HepG2 (cell line): ENCODE data around the gene CCDC30. TPM values are rescaled to one million over a fixed set of nuclear protein-coding genes. Genes with fewer than 3 reads are reported as not detected.
A peak's percentile ranks its signal among the peaks of the same experiment; 100 is the strongest.

ENCODE experiments used
- BHLHE40 ChIP-seq: IDR thresholded peaks from 2 replicates; pipeline ENCODE4 v1.6.1; 2011; ENCODE audit warnings: low read length, improper control_type of control experiment
- CEBPG ChIP-seq: IDR thresholded peaks from 2 replicates; pipeline ENCODE4 v1.6.1; 2016
- CHD4 ChIP-seq: fragments of 200-600 bp; sonication (generic); IDR thresholded peaks from 2 replicates; pipeline ENCODE4 v1.7.0; 2017; ENCODE audit warnings: mild to moderate bottlenecking, low read length, borderline replicate concordance
- DR1 ChIP-seq: sonication (generic); formaldehyde crosslinking; IDR thresholded peaks from 2 replicates; pipeline ENCODE4 v1.8.0; 2021; ENCODE audit warnings: mild to moderate bottlenecking, missing genetic modification reagents, inconsistent platforms
- HNF4A ChIP-seq: sonication (generic); formaldehyde crosslinking; IDR thresholded peaks from 2 replicates; pipeline ENCODE4 v1.4.0; 2020; ENCODE audit warnings: missing genetic modification reagents
- JUN ChIP-seq: sonication (generic); formaldehyde crosslinking; IDR thresholded peaks from 2 replicates; pipeline ENCODE4 v1.4.0; 2020; ENCODE audit warnings: mild to moderate bottlenecking, missing genetic modification reagents
- MIXL1 ChIP-seq: IDR thresholded peaks from 2 replicates; pipeline ENCODE4 v1.6.1; 2016
- RBM39 ChIP-seq: fragments of 200-400 bp; formaldehyde crosslinking; IDR thresholded peaks from one replicate; pipeline ENCODE4 v1.6.1; 2018; ENCODE audit warnings: antibody characterized with exemption, mild to moderate bottlenecking, low read depth, low read length; ENCODE audit not compliant: poor library complexity, severe bottlenecking
- RNF2 ChIP-seq: fragments of 450-650 bp; conservative IDR thresholded peaks from 2 replicates; pipeline ENCODE4 v1.6.1; 2016; ENCODE audit warnings: low read depth
- SALL1 ChIP-seq: sonication (generic); formaldehyde crosslinking; IDR thresholded peaks from 2 replicates; pipeline ENCODE4 v1.8.0; 2022; ENCODE audit warnings: mild to moderate bottlenecking, missing genetic modification reagents
- THYN1 ChIP-seq: sonication (generic); formaldehyde crosslinking; IDR thresholded peaks from 2 replicates; pipeline ENCODE4 v1.8.1; 2023; ENCODE audit warnings: low read depth, mild to moderate bottlenecking, moderate library complexity, missing genetic modification reagents, borderline replicate concordance
- XRCC5 ChIP-seq: fragments of 200-400 bp; formaldehyde crosslinking; optimal IDR thresholded peaks from 2 replicates; pipeline ENCODE3; 2017; ENCODE audit warnings: mild to moderate bottlenecking, low read length
- ZFP1 ChIP-seq: IDR thresholded peaks from 2 replicates; pipeline ENCODE4 v1.6.1; 2016
- ZMAT5 ChIP-seq: sonication (generic); formaldehyde crosslinking; IDR thresholded peaks from 2 replicates; pipeline ENCODE4 v1.5.0; 2020; ENCODE audit warnings: mild to moderate bottlenecking, low read depth, missing genetic modification reagents, borderline replicate concordance
- ZNF225 ChIP-seq: sonication (generic); formaldehyde crosslinking; IDR thresholded peaks from 2 replicates; pipeline ENCODE4 v1.4.0; 2020; ENCODE audit warnings: mild to moderate bottlenecking, missing genetic modification reagents
- ZNF317 ChIP-seq: sonication (generic); formaldehyde crosslinking; IDR thresholded peaks from 2 replicates; pipeline ENCODE4 v1.5.0; 2020; ENCODE audit warnings: mild to moderate bottlenecking, missing genetic modification reagents
- ZNF558 ChIP-seq: sonication (generic); formaldehyde crosslinking; IDR thresholded peaks from 2 replicates; pipeline ENCODE4 v1.9.0; 2022; ENCODE audit warnings: mild to moderate bottlenecking, missing genetic modification reagents, borderline replicate concordance
- ZNF83 ChIP-seq: sonication (generic); formaldehyde crosslinking; IDR thresholded peaks from 2 replicates; pipeline ENCODE4 v1.4.0; 2020; ENCODE audit warnings: missing genetic modification reagents, mild to moderate bottlenecking, borderline replicate concordance
- ZSCAN29 ChIP-seq: sonication (generic); formaldehyde crosslinking; conservative IDR thresholded peaks from 2 replicates; pipeline ENCODE4 v1.4.0; 2020; ENCODE audit warnings: mild to moderate bottlenecking, missing genetic modification reagents
- polyA plus RNA-seq, 8 experiments: library from polyadenylated mRNA; depleted of rRNA in 3 of 8; stranded (reverse) in 7 of 8; unstranded in 1 of 8; fragments of >200 nt; fragmentation: Illumina TruSeq in 4 of 8; extraction: Trizol in 4 of 8; gene quantifications; 2 replicates each; pipeline versions ENCODE4 v1.2.1 to v1.2.3, GENCODE V29; 2011 to 2016; ENCODE audit warnings: low read depth in 4 of 8, missing spikeins in 1 of 8, mixed read lengths in 1 of 8; ENCODE audit not compliant: insufficient read depth in 1 of 8
- total RNA-seq, 5 experiments: library from RNA; depleted of rRNA; stranded (reverse); fragments of >200 nt; fragmentation: Illumina TruSeq; extraction: Trizol; gene quantifications; 2 replicates each; pipeline ENCODE4 v1.2.3, GENCODE V29; 2016; ENCODE audit warnings: low read depth in 1 of 5
- TF ChIP-seq, protein P1 (sequence below): sonication (generic); formaldehyde crosslinking; IDR thresholded peaks from 2 replicates; pipeline ENCODE4 v1.8.0; 2023; ENCODE audit warnings: mild to moderate bottlenecking, missing genetic modification reagents
- TF ChIP-seq, protein P2 (sequence below): sonication (generic); formaldehyde crosslinking; IDR thresholded peaks from 2 replicates; pipeline ENCODE4 v1.8.1; 2023; ENCODE audit warnings: mild to moderate bottlenecking, missing genetic modification reagents
- TF ChIP-seq, protein P3 (sequence below): sonication (generic); formaldehyde crosslinking; IDR thresholded peaks from 2 replicates; pipeline ENCODE4 v1.8.0; 2022; ENCODE audit warnings: missing genetic modification reagents, low read depth, mild to moderate bottlenecking, borderline replicate concordance

CCDC30 gene
- total and polyA plus RNA-seq, 2 of the 13 experiments (the other 11 are each of a cell fraction or from before 2014, with no cell fraction given), result 0.25 to 0.77 TPM

- peak; percentile 91 for TF ChIP-seq BHLHE40
- TF ChIP-seq, protein P1, sequence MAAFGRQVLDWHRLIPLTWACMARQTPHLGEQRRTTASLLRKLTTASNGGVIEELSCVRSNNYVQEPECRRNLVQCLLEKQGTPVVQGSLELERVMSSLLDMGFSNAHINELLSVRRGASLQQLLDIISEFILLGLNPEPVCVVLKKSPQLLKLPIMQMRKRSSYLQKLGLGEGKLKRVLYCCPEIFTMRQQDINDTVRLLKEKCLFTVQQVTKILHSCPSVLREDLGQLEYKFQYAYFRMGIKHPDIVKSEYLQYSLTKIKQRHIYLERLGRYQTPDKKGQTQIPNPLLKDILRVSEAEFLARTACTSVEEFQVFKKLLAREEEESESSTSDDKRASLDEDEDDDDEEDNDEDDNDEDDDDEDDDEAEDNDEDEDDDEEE (CRISPR knock-in tag), result peak; percentile 26; the same call in 1 of the 2 replicates
- TF ChIP-seq ZNF317 (CRISPR knock-in tag), result peak; percentile 51; the same call in 1 of the 2 replicates
- TF ChIP-seq DR1, result peak; percentile 95
- TF ChIP-seq JUN, result no peak
- TF ChIP-seq SALL1 (CRISPR knock-in tag), result peak; percentile 74
- TF ChIP-seq, protein P2, sequence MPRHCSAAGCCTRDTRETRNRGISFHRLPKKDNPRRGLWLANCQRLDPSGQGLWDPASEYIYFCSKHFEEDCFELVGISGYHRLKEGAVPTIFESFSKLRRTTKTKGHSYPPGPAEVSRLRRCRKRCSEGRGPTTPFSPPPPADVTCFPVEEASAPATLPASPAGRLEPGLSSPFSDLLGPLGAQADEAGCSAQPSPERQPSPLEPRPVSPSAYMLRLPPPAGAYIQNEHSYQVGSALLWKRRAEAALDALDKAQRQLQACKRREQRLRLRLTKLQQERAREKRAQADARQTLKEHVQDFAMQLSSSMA (CRISPR knock-in tag), result peak; percentile 99
- TF ChIP-seq ZNF558, result no peak
- no peak for TF ChIP-seq ZNF83 (CRISPR knock-in tag)
- TF ChIP-seq, protein P3, sequence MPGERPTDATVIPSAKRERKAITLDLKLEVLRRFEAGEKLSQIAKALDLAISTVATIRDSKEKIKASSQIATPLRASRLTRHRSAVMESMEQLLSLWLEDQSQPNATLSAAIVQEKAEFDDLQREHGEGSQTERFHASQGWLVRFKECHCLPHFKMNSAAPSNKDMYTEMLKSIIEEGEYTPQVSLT, result no peak
- no peak for TF ChIP-seq XRCC5
- TF ChIP-seq CHD4, result no peak
- no peak for TF ChIP-seq ZNF225 (CRISPR knock-in tag)
- TF ChIP-seq ZMAT5 (CRISPR knock-in tag), result no peak
- no peak for TF ChIP-seq CEBPG (CRISPR knock-in tag)
- TF ChIP-seq MIXL1, result peak; percentile 38; the same call in 1 of the 2 replicates
- TF ChIP-seq ZSCAN29 (CRISPR knock-in tag), result peak; percentile 77; the same call in 1 of the 2 replicates
- TF ChIP-seq RNF2, result peak; percentile 80
- 0 out of 2 replicates have a peak, but pooled peaks have one; percentile 8 for TF ChIP-seq HNF4A (CRISPR knock-in tag)
- TF ChIP-seq ZFP1 (CRISPR knock-in tag), result no peak
- no peak for TF ChIP-seq THYN1 (CRISPR knock-in tag)
- peak; percentile 87 for TF ChIP-seq RBM39
Measured at GRCh38 chr1:42681741-42682483, 218.8 kb downstream of the CCDC30 start, which contains the start of gene YBX1 (continued).
